Spleen (tissue), 11 donors: ENCODE results near the gene KRTAP4-11. TPM values are rescaled to one million over a fixed set of nuclear protein-coding genes. Genes with fewer than 3 reads are reported as not detected.
"Not testable (repeated sequence)": the region's sequence is repeated elsewhere in the genome, so short reads cannot be mapped to it uniquely, and the experiment has no call there.

ENCODE experiments used
- DNase-seq: peaks from one replicate; pipeline ENCODE4 v3.0.0-alpha.2; 2020
- H3K27ac ChIP-seq, 8 donors: fragments of 200-600 bp; sonication (generic) in 7 of 8; 1 replicate in 4 of 8; 2 replicates in 4 of 8; pipeline versions ENCODE4 v1.5.0 to v1.8.0; 2016 to 2021; ENCODE audit warnings: inconsistent platforms in 4 of 8, mild to moderate bottlenecking in 4 of 8, moderate library complexity in 1 of 8
- H3K27me3 ChIP-seq, 7 donors: fragments of 200-600 bp; sonication (generic) in 6 of 7; replicated peaks in 1 of 7; 1 replicate in 4 of 7; 2 replicates in 3 of 7; pipeline versions ENCODE4 v1.5.0 to v1.8.0; 2016 to 2021; ENCODE audit warnings: inconsistent platforms in 3 of 7, mild to moderate bottlenecking in 1 of 7
- H3K36me3 ChIP-seq, 6 donors: fragments of 200-600 bp; sonication (generic) in 5 of 6; 1 replicate in 4 of 6; 2 replicates in 2 of 6; pipeline versions ENCODE4 v1.5.0 to v1.8.0; 2016 to 2021; ENCODE audit warnings: inconsistent platforms in 2 of 6
- H3K4me1 ChIP-seq, 6 donors: fragments of 200-600 bp; sonication (generic) in 5 of 6; 1 replicate in 3 of 6; 2 replicates in 3 of 6; pipeline versions ENCODE4 v1.5.0 to v1.8.0; 2016 to 2021; ENCODE audit warnings: inconsistent platforms in 3 of 6
- H3K4me3 ChIP-seq, 8 donors: fragments of 200-600 bp; sonication (generic) in 7 of 8; 1 replicate in 4 of 8; 2 replicates in 4 of 8; pipeline versions ENCODE4 v1.5.0 to v1.8.0; 2016 to 2021; ENCODE audit warnings: inconsistent platforms in 4 of 8, mild to moderate bottlenecking in 4 of 8, moderate library complexity in 2 of 8
- H3K9me3 ChIP-seq, 8 donors: fragments of 200-600 bp; sonication (generic) in 7 of 8; 1 replicate in 4 of 8; 2 replicates in 4 of 8; pipeline versions ENCODE4 v1.5.0 to v1.8.0; 2016 to 2021; ENCODE audit warnings: inconsistent platforms in 4 of 8
- CTCF ChIP-seq, 11 experiments: fragments of 200-600 bp in 7 of 11; fragments of 450-650 bp in 4 of 11; sonication (generic) in 4 of 11; IDR thresholded peaks in 8 of 11; conservative IDR thresholded peaks in 3 of 11; 1 replicate in 7 of 11; 2 replicates in 4 of 11; pipeline versions ENCODE4 v1.4.0 to v1.8.0; 2016 to 2021; ENCODE audit warnings: antibody characterized with exemption in 11 of 11, inconsistent platforms in 4 of 11, mild to moderate bottlenecking in 1 of 11
- POLR2A ChIP-seq, 3 donors: fragments of 450-650 bp; IDR thresholded peaks; one replicate each; pipeline ENCODE4 v1.5.1; 2017; ENCODE audit warnings: antibody characterized with exemption in 3 of 3, mild to moderate bottlenecking in 1 of 3
- POLR2AphosphoS5 ChIP-seq, 3 donors: sonication (generic); formaldehyde crosslinking; IDR thresholded peaks; one replicate each; pipeline ENCODE4 v1.5.1; 2017; ENCODE audit warnings: antibody characterized with exemption in 3 of 3
- WGBS, 5 donors: extraction: QIAGEN DNeasy Blood & Tissue Kit in 3 of 5; methylation state at CpG; one replicate each; pipeline versions ENCODE4 v1.1.5 to v1.1.7; 2013 to 2018; 5-methylcytosine and 5-hydroxymethylcytosine counted together
- intact Hi-C: fragments of 100-400 bp; cut with DNase I; formaldehyde crosslinking; loops from one replicate; pipeline ENCODE4 v1.15.0; 2023; ENCODE audit warnings: low total_unique reads
- polyA plus RNA-seq, 3 donors: library from polyadenylated mRNA; stranded (reverse); fragments of 200-250 nt; gene quantifications; one replicate each; pipeline ENCODE4 v1.2.1, GENCODE V29; 2013
- total RNA-seq, 7 donors: library from RNA; depleted of rRNA in 3 of 7; stranded (reverse); fragments of >200 nt in 3 of 7; fragmentation: NEBNext Ultra II Directional in 4 of 7; extraction: Animal tissue kit (Norgen Biotek cat#: 25700) in 4 of 7; gene quantifications; one replicate each; pipeline versions ENCODE4 v1.1.0 to v1.2.1, GENCODE V29; 2016 to 2021
- donor health status: healthy with polysubstance abuse.
- donor health status: DM: no; HTN: no; CAD: no; lungs with moderate emphysema.
- donor health status: DM: no; HTN: no; CAD: no.
- donor health status: Bipolar disorder and iron deficiency.
- donor health status: healthy.
- donor health status: DM: no; HTN: no; CAD: no.
- donor health status: DM: yes; HTN: yes; CAD: no.

Gene KRTAP4-11
- total and polyA plus RNA-seq, 10 donors: not detected

- TF ChIP-seq CTCF (IDR thresholded peaks at IDR 0.05 in 8 of 11, conservative IDR thresholded peaks at IDR 0.05 in 3 of 11): no peak
- TF ChIP-seq POLR2AphosphoS5 (IDR thresholded peaks at IDR 0.05): no peak
- TF ChIP-seq POLR2A (IDR thresholded peaks at IDR 0.05): no peak
- WGBS, 5 donors: 80 to 90% (median 88%) methylated on average over 1 of the region's 1 CpG
- intact Hi-C loops: no loop called here
These were observed 9.2 kb upstream of the KRTAP4-11 start for GRCh38 chr17:41127371-41127770.

GRCh38 chr17:41126412-41126811 lies 8.2 kb upstream of the KRTAP4-11 start:
- no peak overlapping the region for H3K27ac ChIP-seq
- H3K4me3 ChIP-seq: no peak overlapping the region
- intact Hi-C loops: no loop called here
- TF ChIP-seq POLR2A (IDR thresholded peaks at IDR 0.05): no peak
- no peak for TF ChIP-seq CTCF (IDR thresholded peaks at IDR 0.05 in 8 of 11, conservative IDR thresholded peaks at IDR 0.05 in 3 of 11)
- no peak for TF ChIP-seq POLR2AphosphoS5 (IDR thresholded peaks at IDR 0.05)
- peaks cover 3 to 32% (median 8%) of the 10 kb centered on the region in 6 donors for H3K4me1 ChIP-seq
- H3K9me3 ChIP-seq: peaks cover 0 to 6% (median 0%) of the 10 kb centered on the region in 8 donors
- H3K36me3 ChIP-seq: no peaks in the 10 kb centered on the region
- 80 to 91% (median 89%) methylated on average over 3 of the region's 3 CpGs for WGBS, 5 donors
- DNase-seq: no peak
- H3K27me3 ChIP-seq: no peaks in the 10 kb centered on the region

More at GRCh38 chr17:41127371-41127770, 9.2 kb upstream of the KRTAP4-11 start:
- no peaks in the 10 kb centered on the region for H3K27me3 ChIP-seq
- H3K36me3 ChIP-seq: no peaks in the 10 kb centered on the region
- peaks cover 3 to 32% (median 8%) of the 10 kb centered on the region in 6 donors for H3K4me1 ChIP-seq
- DNase-seq: no peak
- no peak overlapping the region for H3K4me3 ChIP-seq
- H3K9me3 ChIP-seq: peaks cover 0 to under 1% (median 0%) of the 10 kb centered on the region in 8 donors
- no peak overlapping the region for H3K27ac ChIP-seq

- 79 to 99% (median 94%) methylated on average over 2 of the region's 2 CpGs for WGBS, 5 donors
- H3K9me3 ChIP-seq: peaks cover 0 to 6% (median 0%) of the 10 kb centered on the region in 8 donors
- TF ChIP-seq POLR2AphosphoS5 (IDR thresholded peaks at IDR 0.05): no peak
- TF ChIP-seq POLR2A (IDR thresholded peaks at IDR 0.05): no peak
- TF ChIP-seq CTCF (IDR thresholded peaks at IDR 0.05 in 8 of 11, conservative IDR thresholded peaks at IDR 0.05 in 3 of 11): no peak
- H3K36me3 ChIP-seq: no peaks in the 10 kb centered on the region
- H3K27me3 ChIP-seq: no peaks in the 10 kb centered on the region
- DNase-seq: no peak
- H3K4me3 ChIP-seq: no peak overlapping the region
- H3K4me1 ChIP-seq: peaks cover 3 to 44% (median 16%) of the 10 kb centered on the region in 6 donors
- H3K27ac ChIP-seq: no peak overlapping the region
- intact Hi-C loops: no loop called here
These were observed 6.9 kb upstream of the KRTAP4-11 start for GRCh38 chr17:41125064-41125463.

- H3K4me3 ChIP-seq, intact Hi-C loops, H3K36me3 ChIP-seq, DNase-seq, H3K27me3 ChIP-seq, H3K9me3 ChIP-seq, H3K27ac ChIP-seq: not testable (repeated sequence)
- peaks cover 3 to 54% (median 20%) of the 10 kb centered on the region in 6 donors for H3K4me1 ChIP-seq
- WGBS, 5 donors: 63 to 88% (median 67%) methylated on average over 1 to 3 of the region's 3 CpGs
These were observed 5.8 kb upstream of the KRTAP4-11 start, which contains the start of gene KRTAP4-12 for GRCh38 chr17:41123991-41124371. Gene KRTAP4-12, minus strand, starts transcription at chr17:41124182. Its CDS starts 60 bp downstream, at chr17:41124122.

GRCh38 chr17:41123292-41123990 lies 5.3 kb upstream of the KRTAP4-11 start:
- H3K27ac ChIP-seq, DNase-seq, H3K36me3 ChIP-seq, H3K4me3 ChIP-seq, H3K9me3 ChIP-seq, intact Hi-C loops, H3K27me3 ChIP-seq: not testable (repeated sequence)
- WGBS, 5 donors: 81 to 87% (median 85%) methylated on average over 11 to 12 of the region's 12 CpGs
- peaks cover 3 to 60% (median 20%) of the 10 kb centered on the region in 6 donors for H3K4me1 ChIP-seq
